NCI-H69 (cell line): Measurements from ENCODE around the gene ZNF544.
"Not testable (repeated sequence)": the region's sequence is repeated elsewhere in the genome, so short reads cannot be mapped to it uniquely, and the experiment has no call there.

Source experiments
- DNase-seq: peaks from one replicate; lab custom pipeline; 2025; lab: John Stamatoyannopoulos, UW

The ZNF544 gene

GRCh38 chr19:58305065-58305931, 76.6 kb downstream of the ZNF544 start, which contains the start of gene ERVK3-1:
TSS of gene ERVK3-1 (plus strand) at chr19:58305377. CDS start at chr19:58312169, 6,792 bp downstream.
- DNase-seq: peak; percentile 94

GRCh38 chr19:58305932-58306323, 77.2 kb downstream of the ZNF544 start:
- DNase-seq: no peak

- DNase-seq: no peak
Observed at GRCh38 chr19:58307736-58308135, 79.0 kb downstream of the ZNF544 start.

DNA sequence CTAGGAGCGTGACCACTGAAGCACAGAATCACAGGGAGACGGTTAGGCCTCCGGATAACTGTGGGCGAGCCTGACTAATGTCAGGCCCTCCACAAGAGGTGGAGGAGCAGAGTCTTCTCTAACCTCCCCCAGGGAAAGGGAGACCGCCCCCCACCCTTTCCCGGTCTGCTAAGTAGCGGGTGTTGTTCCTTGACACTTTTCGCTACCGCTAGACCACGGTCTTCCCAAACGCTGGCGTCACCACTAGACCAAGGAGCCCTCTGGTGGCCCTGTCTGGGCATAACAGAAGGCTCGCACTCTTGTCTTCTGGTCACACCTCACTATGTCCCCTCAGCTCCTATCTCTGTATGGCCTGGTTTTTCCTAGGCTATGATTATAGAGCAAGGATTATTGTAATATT, 82.0 kb downstream of the ZNF544 start:
- not testable (repeated sequence) for DNase-seq

DNA sequence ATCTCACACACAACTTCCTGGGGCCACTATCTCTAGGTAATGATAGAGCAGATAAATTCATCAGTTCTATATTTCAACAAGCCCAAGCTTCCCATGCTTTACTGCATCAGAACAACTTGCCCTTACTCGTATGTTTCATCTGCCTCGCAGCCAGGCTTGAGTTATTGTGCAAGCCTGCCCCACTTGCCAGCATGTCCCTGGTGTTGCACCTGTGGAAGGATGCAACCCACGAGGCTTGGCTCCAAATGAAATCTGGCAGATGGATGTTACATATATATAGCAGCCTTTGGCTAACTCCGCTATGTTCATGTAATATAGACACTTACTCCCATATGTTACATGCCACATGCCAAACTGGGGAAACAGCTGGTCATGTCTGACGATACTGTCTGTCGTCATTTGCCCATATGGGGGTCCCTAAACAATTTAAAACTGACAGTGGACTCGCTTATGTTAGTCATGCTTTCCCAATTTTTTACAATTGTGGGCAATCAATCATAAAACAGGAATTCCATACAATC, 82.7 kb downstream of the ZNF544 start:
- no peak for DNase-seq
